ENCODE data around the gene MAPKAP1. TPM values are rescaled to one million over a fixed set of nuclear protein-coding genes. Genes with fewer than 3 reads are reported as not detected.
"Not testable (repeated sequence)": the region's sequence is repeated elsewhere in the genome, so short reads cannot be mapped to it uniquely, and the experiment has no call there.

The MAPKAP1 gene
- total RNA-seq, 1 donor from 2014 or later, result 63.4 TPM

GRCh38 chr9:125604196-125604595, 102.8 kb downstream of the MAPKAP1 start:
- no peak for DNase-seq (ENCODE audit: low spot score)

GRCh38 chr9:125603478-125604021, 103.5 kb downstream of the MAPKAP1 start:
- DNase-seq (ENCODE audit: low spot score), result no peak

- no peak for DNase-seq (ENCODE audit: low spot score)
These were observed 105.0 kb downstream of the MAPKAP1 start for GRCh38 chr9:125601961-125602360.

GRCh38 chr9:125600194-125600593, 106.8 kb downstream of the MAPKAP1 start:
- no peak for DNase-seq (ENCODE audit: low spot score)

- DNase-seq (ENCODE audit: low spot score), result no peak
These were observed 112.8 kb downstream of the MAPKAP1 start for GRCh38 chr9:125594223-125594610.

GRCh38 chr9:125593581-125594222, 113.3 kb downstream of the MAPKAP1 start:
- DNase-seq (ENCODE audit: low spot score), result no peak

GRCh38 chr9:125591888-125592287, 115.1 kb downstream of the MAPKAP1 start:
- DNase-seq (ENCODE audit: low spot score), result no peak

- DNase-seq (ENCODE audit: low spot score), result no peak
These were observed 115.8 kb downstream of the MAPKAP1 start for GRCh38 chr9:125591245-125591644.

- DNase-seq (ENCODE audit: low spot score), result no peak
These were observed 117.7 kb downstream of the MAPKAP1 start for GRCh38 chr9:125589287-125589686.

GRCh38 chr9:125587819-125588460, 119.1 kb downstream of the MAPKAP1 start:
- DNase-seq (ENCODE audit: low spot score), result no peak

GRCh38 chr9:125586172-125586511, 120.9 kb downstream of the MAPKAP1 start:
- DNase-seq (ENCODE audit: low spot score), result no peak

- DNase-seq (ENCODE audit: low spot score), result no peak
These were observed 121.4 kb downstream of the MAPKAP1 start for GRCh38 chr9:125585503-125586171.

- no peak for DNase-seq (ENCODE audit: low spot score)
These were observed 126.2 kb downstream of the MAPKAP1 start for GRCh38 chr9:125580701-125581286.

- no peak for DNase-seq (ENCODE audit: low spot score)
These were observed 127.7 kb downstream of the MAPKAP1 start for GRCh38 chr9:125579030-125579932.

GRCh38 chr9:125574126-125574877, 132.7 kb downstream of the MAPKAP1 start:
- no peak for DNase-seq (ENCODE audit: low spot score)

GRCh38 chr9:125572461-125572860, 134.5 kb downstream of the MAPKAP1 start:
- DNase-seq (ENCODE audit: low spot score), result not testable (repeated sequence)

- not testable (repeated sequence) for DNase-seq (ENCODE audit: low spot score)
These were observed 135.2 kb downstream of the MAPKAP1 start for GRCh38 chr9:125571824-125572223.

- DNase-seq (ENCODE audit: low spot score), result no peak
These were observed 136.8 kb downstream of the MAPKAP1 start for GRCh38 chr9:125570246-125570645.

GRCh38 chr9:125568621-125569020, 138.4 kb downstream of the MAPKAP1 start:
- DNase-seq (ENCODE audit: low spot score), result no peak

- DNase-seq (ENCODE audit: low spot score), result not testable (repeated sequence)
These were observed 141.0 kb downstream of the MAPKAP1 start for GRCh38 chr9:125566051-125566450.

GRCh38 chr9:125565126-125565525, 141.9 kb downstream of the MAPKAP1 start:
- no peak for DNase-seq (ENCODE audit: low spot score)
